ENCODE measurements around the gene CD160.

DNA sequence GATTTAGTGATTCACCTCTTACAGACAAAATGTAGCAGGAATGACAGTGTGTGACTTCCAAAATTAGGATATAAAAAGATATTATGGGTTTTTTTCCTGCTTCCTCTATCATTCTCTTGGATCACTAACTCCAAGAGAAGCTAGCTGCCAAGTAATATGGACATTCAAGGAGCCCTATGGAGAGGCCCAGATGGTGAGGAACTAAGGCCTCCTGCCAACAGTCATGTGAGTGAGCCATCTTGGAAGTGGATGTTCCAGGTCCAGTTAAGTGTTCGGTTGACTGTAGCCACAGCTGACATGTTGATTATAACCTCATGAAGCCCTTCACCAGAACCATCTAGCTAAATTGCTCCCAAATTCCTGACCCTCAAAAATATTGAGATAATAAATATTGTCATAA is 38.8 kb downstream of the CD160 start:
- TF ChIP-seq, protein P1, sequence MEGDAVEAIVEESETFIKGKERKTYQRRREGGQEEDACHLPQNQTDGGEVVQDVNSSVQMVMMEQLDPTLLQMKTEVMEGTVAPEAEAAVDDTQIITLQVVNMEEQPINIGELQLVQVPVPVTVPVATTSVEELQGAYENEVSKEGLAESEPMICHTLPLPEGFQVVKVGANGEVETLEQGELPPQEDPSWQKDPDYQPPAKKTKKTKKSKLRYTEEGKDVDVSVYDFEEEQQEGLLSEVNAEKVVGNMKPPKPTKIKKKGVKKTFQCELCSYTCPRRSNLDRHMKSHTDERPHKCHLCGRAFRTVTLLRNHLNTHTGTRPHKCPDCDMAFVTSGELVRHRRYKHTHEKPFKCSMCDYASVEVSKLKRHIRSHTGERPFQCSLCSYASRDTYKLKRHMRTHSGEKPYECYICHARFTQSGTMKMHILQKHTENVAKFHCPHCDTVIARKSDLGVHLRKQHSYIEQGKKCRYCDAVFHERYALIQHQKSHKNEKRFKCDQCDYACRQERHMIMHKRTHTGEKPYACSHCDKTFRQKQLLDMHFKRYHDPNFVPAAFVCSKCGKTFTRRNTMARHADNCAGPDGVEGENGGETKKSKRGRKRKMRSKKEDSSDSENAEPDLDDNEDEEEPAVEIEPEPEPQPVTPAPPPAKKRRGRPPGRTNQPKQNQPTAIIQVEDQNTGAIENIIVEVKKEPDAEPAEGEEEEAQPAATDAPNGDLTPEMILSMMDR (IDR thresholded peaks at IDR 0.05) = no peak
- no peak for TF ChIP-seq POLR2A (IDR thresholded peaks at IDR 0.05)

All from testis (tissue), 2 donors.